ENCODE results near the gene GNPDA2.
"Not testable (repeated sequence)": the region's sequence is repeated elsewhere in the genome, so short reads cannot be mapped to it uniquely, and the experiment has no call there.

GNPDA2 gene
- total RNA-seq, result 8.0 to 24.8 reads per million in 2 donors

DNA sequence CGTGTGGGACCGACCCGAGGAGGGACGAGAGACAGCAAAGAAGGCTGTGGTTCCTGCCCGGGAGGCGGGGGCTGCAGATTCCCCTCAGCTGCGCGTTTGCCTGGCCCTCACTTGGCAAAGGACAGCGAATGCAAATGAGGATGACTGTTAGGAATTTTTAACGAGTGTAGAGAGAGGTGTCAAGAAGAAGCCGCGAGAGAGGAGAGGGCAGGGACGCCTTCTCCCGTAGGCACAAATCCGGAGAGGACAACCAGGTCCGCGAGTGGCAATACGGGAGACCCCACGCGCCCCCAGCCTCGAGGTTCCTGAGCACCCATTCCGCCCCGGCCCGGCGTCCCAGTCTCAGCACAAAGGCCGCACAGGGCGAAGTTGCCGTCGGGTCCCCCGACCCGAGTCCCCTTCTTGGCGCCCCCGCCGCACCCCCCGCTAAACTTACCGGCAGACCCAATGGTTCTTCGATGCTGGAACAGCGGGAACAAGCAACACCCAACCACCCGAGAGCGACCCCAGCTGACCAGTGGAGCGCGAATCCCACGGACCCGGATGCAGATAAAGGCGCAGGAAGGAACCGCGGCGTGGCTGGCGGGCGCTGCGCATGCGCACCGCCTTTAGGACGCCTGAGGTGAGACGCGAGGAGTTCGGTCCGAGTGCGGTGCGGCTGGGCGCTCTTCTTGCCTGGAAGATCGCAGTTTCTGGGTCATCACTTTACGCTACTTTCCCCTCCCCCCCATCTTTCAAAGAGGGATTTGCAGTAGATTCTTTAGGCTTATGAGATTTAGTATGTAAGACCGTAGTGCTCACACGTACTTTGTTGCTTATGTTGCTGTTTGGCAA is at the start of gene GNPDA2:
Gene GNPDA2, minus strand, starts transcription at position 519 of the 834 bp plus-strand sequence. CDS start 4,349 bp downstream, outside the sequence.
- peak; percentile 72 for DNase-seq

DNA sequence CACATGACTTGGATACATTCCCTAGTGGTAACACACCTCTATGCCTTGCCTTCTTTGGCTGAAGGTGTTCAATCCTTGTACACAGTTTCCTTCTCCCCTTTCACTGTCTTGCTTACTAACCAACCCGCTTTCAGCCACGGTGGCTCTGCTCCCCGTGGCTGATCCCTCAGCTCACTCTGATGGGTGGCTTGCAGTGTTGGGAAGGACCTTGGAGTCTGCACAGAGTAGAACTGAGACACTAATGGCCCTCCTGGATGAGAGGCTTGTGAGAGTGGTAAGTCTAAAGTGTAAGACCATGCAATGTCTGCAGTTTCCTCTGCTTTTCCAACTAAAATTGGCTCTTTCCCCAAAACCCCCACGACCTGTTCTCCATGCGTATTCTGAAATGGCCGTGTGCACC is 46.0 kb upstream of the GNPDA2 start:
- no peak for DNase-seq

DNA sequence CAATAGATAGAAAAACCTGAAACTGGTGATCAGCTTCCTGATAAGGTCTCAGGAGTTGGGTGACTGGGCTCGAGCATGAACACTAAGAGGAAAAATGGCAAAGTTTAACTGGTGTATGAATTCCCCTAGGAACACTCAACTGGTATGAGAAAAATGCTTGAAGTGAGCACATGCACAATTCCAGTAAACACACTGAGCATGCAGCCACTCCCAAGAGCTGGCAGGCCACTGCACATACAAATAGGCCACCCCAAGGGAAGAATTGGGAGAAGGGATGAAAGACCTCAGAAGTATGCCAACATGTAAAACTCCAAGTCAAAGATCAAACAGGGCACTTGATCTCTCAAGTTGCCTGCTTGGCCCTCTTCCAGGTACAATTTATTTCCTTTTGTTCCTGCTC is 45.4 kb upstream of the GNPDA2 start:
- no peak for DNase-seq

DNA sequence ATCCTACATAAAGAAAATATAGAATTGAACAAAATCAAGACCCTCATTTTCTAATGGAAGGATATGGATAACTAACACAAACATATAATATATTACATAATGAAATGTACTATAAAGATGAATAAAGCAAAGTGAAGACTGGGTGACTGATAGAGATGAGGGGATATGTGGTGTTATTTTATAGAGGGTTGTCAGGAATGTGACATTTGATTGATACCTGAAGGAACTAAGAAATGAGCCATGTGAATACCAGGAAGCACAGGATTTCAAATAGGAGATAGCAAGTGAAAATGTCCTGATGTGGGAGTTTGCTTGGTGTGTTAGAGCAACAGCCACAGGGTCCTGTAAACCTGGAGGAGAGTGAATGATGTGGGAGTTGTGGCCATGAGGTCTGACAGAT is 40.1 kb upstream of the GNPDA2 start:
- no peak for DNase-seq

DNA sequence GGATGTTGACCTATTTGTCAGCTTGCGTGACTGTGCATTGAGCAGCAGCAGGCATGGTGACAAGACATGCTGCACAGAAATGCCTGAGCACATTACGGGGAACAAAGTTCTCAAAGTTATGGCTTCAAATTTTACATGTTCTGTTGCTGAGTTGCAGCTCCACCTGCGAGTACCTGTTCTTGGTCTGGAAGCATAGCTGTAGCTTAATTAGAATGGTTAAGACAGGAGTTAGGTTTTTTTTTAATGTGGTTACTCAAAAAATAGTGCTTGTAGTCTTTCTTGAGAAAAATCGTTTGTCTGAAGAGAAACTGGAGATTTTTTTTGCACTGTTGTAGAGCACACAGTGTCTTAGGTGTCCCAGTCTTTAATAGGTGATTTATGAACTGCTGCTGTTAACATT is 38.8 kb upstream of the GNPDA2 start:
- no peak for DNase-seq

DNA sequence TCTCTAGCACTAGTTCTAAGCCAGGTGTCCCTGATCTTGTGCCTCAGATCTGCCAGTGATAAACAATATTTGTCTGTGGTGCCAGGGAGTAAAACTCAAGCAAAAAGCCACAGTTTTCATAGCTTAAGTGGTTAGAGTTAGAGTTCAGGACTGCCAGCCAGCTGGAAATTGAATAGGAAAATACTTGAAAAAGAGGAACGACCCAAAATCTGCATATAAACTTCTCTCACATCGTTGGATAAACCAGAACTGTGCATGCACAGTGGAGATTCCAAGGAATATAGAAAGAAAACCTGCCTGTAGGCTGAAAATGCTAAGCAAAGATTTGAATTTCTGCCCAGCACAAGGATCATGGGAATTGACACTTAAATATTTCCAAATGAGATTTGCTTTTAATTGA is 35.0 kb upstream of the GNPDA2 start:
- DNase-seq, result no peak

DNA sequence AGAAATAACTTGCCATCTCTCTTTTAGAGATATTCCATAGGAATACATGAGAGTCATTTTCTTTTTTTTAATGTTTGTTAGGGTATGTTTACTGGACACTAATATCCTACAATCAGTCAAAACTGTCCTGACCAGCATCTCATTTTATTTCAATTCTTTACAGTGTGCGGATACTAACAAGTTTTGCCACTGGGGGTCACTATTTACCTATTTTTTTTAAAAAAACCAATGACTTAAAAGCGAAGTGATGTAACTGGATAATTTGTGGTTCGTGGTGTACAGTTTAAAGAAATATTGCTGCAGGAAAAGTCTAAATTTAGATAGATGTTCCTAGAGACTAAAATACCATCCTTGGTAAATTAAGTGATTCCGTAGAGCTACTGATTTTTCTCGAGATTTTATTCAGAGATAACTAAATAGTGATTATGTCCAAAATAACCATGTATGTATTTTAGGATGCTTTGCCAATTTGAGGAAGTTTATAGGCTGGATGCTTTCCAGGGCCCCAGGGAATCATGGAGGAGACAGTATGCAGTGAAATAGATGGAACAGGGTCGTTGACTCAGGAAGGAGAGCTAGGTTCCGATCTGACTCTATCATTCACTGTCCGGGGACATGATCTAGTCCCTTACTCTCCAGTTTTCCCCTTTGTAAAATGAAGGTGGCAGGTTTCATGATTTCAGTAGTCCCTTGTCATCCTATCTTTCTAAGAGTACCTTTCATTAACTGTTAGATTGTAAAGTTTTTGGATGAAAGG is 34.0 kb upstream of the GNPDA2 start:
- no peak for DNase-seq

DNA sequence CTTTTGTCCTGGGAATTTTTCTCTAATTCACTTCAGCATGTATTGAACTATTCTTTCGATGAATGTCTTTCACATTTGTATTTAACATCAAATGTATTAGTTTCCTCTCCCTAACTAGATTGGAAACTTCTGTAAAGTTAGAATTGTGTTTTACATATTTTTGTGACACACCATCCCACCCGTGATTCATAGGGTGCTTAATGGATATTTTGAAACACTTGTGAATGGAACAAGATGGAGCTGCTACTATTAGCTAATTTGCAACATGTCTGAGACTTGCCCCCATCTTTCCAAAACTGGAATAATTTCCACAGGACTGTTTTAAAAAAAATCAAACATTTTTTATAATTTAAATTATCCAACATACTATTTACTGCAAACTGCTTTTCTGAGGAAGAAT is 30.2 kb upstream of the GNPDA2 start:
- no peak for DNase-seq

DNA sequence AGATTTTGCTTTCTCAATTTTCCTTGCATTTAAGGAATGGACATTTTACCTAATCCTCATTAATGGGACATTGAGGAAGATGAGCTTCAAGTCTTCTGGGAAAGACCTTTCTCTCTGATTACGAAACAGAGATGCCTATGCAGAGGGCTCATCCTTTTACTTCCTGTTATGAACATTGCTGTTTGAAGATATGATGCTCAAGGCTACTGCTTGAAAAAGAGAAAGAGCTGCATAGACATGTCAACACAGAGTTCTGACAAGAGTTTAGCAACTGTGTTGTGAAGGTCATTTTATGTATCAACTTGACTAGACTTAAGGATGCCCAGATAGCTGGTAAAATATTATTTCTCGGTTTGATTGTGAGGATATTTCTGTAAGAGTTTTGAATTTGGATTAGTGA is 13.8 kb upstream of the GNPDA2 start:
- no peak for DNase-seq

DNA sequence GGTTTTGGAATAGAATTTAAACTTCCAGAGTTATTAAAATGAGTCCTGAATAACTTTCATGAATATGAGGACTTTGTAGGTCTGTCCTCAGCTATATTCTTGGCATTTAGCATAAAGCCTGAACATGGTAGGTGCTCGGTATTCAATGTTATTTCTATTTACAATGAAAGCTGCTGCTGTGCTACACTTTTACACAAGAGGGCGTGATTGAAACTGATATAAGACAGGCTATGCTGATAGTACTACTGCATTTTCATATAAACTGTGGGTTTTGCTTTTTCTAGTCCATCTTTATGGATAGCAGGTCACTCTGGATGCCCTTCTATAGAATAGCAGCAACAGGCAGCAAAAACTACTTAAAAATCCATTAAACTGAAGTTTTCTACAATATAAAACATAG is 12.3 kb upstream of the GNPDA2 start:
- no peak for DNase-seq

DNA sequence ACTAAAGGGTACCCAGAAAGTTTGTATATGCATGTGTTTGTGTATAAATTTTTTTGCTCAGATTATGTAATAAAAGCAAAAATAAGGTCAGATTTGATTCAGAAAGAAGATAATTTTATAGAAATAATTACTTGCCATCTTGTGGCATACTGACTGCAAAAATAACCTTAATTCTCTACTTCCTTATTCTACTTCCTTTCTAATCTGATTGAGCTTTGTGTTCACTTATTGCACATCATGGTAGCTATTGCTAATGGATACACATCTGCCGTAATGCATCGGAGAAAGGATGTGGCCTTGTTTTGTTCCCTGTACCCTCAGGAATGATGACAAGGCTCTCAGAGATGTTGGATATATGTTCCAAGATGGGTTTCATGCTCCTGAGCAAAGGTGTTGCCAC is 10.5 kb upstream of the GNPDA2 start:
- DNase-seq, result no peak

DNA sequence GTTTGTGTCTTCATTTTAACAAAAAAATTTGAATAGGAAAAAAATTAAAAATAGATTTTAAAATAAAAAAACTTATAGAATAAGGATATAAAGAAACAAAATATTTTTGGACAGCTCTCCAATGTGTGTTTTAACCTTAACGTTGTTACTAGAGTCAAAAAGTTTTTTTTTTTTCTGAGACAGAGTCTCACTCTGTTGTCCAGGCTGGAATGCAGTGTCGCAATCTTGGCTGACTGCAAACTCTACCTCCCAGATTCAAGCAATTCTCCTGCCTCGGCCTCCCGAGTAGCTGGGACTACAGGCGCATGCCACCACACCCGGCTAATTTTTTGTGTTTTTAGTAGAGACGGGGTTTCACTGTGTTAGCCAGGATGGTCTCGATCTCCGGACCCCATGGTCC is 2.3 kb upstream of the GNPDA2 start:
- DNase-seq, result not testable (repeated sequence)

DNA sequence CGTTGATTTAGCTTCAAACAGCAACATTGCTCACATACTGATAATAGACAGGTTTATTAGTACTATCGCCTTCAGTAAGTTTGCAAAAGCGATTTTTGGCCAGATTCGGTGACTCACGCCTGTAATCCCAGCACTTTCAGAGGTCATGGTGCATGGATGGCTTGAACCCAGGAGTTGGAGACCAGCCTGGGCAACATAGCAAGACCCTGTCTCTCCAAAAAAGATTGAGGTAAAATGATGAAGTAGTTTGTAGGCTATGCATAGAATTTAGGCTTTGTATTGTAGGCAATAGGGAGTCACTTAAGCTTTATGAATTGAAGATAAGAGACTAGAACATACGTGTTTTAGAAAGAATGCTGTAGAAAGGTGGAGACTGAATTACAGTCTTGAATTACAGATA is 1.1 kb upstream of the GNPDA2 start:
- no peak for DNase-seq

DNA sequence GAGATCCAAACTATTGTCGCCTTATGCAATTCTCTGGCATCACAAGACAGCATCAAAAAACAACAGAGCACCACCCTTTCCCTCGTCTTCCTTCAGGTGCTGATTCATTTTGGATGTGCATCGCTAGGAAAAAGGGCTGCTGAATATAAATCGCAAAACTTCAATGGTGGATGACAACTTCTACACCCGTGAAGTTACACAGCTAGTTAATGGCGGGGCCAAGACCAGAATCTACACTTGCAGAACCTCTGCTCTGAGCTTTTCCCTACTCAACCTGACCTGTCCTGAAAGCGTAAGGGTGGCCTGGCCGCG is 674 bp downstream of the GNPDA2 start:
- no peak for DNase-seq

DNA sequence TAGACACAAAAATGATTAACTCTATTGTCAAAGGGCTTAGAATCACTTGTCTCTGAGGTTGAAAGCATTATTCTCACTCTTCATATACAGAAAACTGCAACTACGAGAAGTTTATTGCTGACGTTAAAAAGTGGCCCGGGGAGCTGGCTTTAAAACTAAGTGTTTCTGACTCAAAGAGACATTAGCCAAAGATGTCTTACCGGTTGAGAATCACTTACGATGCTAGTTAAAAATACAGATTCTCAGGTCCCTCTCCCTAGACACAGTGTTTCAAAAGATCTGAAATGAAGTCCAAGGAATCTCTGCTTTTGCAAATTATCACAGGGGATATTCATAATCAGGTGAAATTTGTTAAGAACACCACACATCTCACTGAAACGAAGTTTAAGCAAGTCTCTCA is 1.2 kb downstream of the GNPDA2 start:
- DNase-seq, result no peak

DNA sequence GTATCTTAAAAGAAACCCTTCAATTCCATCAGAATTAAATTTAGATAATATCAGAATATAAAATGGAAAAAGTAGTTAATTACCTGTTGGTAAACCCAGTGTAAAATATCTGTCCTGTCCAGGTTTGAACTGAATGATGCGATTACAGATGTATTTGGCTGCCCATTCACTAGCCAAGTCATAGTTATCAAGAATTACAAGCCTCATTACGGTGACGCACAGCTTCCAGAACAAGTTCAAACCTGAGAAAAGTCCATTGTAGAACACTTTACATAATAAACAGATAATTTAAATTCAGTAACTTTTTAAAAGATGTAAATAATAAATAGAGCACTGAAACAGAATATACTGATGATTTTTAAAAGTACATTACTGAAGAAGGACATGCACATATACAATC is 4.4 kb downstream of the GNPDA2 start:
- no peak for DNase-seq

DNA sequence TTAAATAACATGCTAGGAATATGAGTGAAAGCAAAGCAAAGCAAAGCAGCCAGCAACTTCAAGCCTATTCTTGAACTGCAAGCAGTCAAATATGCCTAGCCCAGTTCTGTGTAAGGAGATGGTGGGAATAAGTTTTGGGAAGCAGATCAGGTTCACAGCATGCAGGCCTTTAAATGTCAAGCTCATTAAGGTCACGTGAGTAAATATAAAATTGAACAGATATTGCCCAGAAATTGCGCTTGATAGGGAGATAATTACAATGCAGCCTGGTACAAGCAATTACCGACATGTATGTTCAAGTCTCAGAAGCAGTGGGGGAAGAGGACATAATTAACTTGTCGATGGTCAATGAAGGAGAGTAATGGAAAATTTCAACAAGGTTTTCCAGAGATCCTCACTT is 6.0 kb downstream of the GNPDA2 start:
- DNase-seq, result no peak

DNA sequence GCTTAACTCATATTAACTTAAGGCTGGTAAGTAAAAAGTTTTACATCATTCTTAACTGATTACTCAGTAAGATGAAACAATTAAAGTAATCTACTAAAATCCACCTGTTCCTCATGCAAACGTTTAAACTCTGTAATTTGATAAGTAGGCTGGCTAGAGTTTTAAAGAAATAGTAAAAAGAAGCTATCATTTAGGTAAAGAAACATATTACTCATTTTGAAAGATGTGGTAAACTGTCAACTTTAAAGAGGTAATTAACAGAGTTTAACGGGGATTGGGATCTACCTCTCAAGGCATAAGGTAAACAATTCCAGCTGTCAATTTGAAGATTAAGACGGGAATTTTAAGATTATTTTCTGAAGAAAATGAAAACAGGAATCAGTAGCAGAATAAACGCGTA is 9.8 kb downstream of the GNPDA2 start:
- DNase-seq, result no peak

DNA sequence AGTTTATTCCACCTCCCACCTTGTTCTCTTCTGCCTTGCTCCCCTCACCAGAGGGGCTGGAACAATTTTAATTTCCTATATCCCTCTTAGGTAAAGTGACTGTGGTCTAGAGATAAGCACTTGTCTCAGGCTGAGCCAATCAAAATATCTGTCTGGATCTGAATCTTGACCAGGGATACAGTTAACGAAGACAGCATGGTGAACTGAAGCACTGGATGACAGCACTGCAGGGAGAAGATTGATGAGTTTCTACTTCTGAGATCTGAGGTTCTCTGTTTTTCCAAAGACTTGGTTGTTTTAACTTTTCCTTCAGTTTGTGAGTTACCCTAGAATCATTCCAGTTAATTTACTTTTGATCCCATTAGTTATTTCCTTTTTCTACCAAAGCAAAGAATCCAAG is 13.2 kb downstream of the GNPDA2 start:
- no peak for DNase-seq

DNA sequence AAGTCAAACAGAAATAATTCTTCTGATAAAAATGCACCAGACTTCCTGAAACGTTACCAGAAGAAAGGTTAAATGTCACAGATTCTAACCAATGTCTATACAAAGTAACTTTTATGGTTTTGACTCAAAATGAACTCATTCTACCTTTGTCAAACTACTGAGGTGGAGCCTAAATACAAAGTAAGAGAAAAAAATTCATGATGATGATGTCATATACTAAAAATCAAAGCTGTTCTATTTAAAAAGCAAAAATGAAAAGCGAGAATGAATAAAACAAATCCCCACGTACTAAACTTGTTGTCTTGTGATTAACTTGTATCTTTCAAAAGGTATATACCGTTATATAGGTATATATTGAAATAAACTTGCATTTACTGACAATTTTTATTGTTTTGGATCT is 21.7 kb downstream of the GNPDA2 start:
- DNase-seq, result no peak

DNA sequence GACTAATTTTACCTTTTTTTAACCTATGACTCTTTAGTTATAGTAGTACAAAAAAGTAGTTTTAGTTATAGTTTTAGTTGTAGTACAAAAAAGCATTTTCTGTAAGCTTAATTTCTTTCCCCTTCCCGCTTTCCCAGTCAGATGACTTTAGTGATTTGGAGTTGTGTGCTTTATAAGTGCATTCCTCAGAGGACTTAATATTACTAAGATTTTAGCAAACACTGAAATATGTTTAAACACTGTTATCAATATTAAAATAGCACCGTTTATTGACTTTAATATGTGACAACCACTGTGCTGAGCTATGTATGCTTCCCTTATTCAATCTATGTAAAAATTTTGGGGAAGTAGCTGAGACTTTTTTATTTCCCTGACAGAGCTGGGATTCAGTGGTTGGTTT is 25.3 kb downstream of the GNPDA2 start:
- no peak for DNase-seq

DNA sequence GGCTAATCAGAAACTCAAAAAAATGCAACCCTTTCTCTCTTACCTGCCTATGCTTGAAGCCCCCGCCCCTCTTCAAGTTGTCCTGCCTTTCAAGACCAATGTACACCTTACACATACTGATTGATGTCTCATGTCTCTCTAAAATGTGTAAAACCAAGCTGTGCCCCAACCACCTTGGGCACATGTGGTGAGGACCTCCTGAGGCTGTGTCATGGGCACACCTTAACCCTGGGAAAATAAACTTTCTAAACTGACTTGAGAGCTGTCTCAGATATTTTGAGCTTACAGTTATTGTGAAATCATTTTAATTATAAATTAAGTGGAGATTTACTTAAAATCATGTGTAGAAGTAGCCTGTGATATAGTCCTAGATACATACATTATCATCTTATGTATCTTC is 25.9 kb downstream of the GNPDA2 start:
- DNase-seq, result no peak

DNA sequence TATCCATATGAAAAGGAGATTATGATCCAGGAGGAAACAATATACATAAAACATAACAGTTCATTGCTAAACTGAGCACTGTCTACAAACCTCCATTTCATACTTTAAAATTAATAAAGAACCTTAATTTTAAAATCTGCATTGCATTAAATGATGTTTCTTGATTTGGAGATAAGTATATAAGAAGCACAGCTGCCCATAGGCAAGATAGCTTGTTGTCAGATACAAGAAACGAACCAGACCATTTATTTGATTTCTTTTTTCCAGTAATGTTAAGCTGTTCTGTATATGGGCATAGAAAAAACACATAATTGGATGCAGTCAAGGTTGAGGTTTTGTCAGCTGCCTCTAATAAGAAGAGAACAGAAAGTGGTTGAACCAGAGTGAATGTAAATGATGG is 41.7 kb downstream of the GNPDA2 start:
- DNase-seq, result no peak

DNA sequence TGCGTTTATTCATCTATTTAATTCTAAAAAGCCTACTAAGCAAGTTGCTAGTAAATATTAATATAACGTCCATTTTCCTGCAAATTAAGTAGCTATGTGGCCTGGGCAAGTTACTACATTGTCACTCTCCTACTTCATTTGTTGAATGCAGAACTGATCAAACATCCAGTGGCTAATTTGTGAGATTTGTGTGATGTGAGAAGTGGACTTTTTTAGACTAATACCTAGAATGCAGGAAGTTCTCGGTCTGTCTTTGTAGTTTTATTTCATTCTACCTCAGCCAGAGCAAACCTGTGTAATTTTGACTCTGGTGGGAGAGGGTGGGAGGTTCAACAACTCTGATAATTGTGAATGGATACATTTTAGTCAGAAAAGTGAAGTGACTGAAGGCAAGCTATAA is 47.3 kb downstream of the GNPDA2 start:
- no peak for DNase-seq

Measured in T-helper 9 cell (primary cell).